D341Med (cell line): ENCODE results near the gene TTC3.

Source experiments
- DNase-seq: peaks from one replicate; pipeline ENCODE4 v3.0.0; 2012; ENCODE audit warnings: low spot score

TTC3 gene

DNA sequence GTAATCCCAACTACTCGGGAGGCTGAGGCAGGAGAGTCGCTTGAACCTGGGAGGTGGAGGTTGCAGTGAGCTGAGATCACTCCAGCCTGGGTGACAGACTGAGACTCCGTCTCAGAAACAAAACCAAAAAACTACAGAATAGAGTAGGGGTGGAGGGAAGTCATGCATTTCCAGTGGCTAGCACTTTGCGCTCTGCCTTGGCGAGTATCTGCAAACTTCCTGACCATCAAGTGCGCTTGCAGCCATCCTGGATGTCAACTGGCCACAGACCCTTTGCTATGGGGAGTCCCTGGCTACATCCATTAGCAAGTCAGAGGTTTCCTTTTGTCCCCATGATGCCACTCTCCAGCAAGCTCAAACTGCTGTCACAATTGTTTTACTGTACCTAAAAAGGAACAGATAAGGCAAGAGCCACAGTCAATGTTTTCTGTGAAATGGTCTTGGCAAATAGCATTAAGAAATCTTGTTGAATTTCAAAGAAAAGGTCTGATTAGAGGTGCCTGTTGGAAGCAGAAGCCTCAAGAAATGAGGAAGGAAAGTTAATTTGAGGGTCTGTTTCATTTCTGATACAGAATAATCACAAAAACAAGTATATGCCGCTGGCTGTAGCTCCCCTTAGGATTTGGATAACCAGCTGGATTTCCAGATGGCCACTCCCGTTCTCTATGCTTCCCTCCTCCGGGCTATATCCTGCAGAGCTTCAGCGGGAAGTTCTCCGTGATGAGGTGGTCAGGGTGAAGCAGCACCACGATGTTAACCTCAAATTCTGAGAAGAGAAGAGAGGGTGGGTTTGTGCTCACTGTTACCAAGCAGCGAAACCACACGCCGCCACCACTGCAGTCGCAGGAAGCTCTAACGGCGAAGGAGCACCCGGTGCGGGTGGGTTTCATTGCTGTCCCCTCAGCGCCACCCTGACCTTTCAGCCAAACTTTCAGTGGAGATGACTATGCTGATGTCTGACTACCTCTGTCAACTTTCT is 152.1 kb downstream of the TTC3 start:
- no peak for DNase-seq

DNA sequence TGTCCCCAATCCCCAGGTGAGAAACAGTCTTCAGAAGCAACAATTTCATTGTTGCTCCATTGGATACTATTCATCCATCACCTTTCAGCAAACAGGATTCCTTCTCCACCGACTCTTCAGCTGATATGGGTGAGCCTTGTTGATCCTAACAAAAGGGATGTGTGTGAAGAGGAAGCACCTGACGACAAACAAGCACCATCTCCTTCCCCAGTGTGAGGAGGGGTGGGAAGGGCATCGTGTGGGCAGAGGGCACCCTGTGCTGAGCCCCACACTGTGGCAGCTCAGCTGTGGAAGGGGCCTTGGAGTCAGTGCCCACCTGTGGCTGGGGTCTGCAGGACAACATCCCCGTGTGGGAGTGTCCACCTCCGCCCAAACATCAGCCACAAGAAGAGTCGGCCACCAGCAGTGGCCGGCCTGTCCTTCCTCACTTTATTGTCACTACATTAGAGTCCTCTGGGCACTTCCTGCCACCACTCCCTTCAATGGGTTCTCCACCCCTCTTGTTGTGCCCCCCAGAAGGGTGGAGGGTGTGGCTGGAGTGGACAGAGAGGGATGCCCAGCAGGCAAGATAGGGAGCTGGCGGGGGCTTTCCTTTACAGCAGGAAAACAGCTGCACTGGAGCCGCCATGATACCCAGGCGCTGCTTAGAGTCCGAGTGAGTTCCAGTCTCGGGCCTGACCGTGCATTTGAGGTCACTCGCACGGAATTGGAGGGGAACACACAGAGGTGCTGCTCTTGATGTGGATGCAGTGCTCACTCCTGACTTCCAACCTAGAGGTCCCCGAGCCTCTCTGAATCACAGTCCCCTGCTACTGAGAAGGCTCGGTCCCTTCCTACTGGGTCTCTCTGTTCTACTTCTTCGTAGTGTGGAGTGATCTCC is 153.2 kb downstream of the TTC3 start:
- DNase-seq, result no peak

DNA sequence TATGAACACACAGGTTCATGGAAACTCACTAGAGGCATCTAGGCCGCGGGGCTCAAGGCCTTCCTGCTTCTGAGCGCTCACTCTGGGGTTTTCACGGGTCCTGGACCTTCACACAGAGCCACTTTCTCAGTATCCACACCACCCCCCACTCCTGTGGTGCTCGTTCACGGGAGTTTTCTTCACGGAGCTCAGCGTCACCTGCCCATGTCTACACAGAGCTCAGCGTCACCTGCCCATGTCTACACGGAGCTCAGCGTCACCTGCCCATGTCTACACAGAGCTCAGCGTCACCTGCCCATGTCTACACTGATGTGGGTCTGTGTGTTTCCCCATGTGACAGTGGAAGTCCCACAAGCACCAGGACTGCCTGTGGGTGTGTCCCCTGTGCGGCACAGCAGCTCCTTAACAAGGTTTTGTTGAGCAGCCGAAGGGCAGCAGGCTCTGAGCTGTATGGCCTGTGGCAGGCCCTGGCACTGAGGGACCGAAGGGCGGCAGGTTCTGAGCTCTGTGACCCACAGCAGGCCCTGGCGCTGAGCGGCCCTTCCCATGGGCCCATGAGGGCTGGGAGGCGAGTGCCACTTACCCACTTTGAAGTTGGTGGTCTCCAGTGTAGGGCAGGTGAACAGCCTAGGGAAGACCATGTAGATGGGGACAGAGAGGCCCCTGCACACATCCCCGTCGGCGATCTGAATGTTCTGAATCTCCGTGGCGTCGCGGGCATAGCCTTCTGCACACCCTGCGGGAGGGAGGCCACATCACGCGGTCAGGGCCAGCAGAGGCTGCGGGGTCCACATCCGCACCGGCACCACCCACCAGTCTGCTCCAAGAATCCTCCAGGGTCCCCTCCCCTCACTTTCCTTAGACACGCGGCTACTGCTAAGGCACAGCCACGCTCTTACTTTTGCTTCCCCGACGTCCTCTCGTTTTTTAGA is 154.3 kb downstream of the TTC3 start:
- DNase-seq, result no peak

DNA sequence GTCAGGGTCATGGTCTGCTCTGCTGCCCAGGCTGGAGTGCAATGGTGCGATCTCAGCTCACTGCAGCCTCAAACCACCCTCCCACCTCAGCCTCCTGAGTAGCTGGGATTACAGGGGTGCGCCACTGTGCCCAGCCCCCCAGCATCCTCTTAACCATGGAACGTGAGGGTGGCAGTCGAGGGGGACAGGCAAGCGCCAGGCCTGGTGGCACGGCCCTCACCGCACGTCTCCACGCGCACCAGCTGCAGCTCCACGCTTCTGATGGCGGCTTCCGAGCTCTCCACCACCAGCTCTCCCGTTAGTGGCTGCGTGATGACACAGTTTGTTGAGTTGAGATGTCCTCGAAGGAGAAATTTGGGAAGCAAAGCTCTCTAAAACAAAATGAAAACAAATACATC is 154.9 kb downstream of the TTC3 start:
- no peak for DNase-seq

DNA sequence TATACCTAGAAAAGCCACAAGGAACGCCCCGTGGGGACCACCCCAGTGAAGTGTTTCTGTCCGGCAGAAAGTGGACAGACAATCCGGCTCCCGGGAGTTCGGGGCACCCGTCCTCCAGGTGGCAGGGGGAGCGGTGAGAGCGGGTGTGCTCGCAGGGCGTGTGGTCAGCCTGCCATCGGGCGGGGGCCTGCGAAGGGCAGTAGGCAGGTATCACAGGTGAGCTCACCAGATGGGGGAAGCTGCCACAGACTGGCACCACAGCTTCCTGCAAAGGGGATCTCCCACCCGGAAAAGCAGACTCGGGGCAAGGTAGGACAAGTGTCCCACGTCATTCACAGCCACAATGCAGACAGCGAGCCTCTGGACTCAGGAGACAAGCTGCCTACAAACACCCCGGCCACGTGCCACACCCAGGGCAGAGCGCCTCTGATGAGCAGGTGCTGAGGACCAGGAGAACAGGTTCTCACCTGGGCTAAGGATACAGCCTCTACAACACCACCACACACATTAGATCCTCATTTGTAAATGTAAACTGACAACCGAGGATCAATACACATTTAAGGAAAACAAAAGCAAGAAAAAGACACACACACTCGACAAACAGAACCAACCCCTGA is 157.7 kb downstream of the TTC3 start:
- no peak for DNase-seq

DNA sequence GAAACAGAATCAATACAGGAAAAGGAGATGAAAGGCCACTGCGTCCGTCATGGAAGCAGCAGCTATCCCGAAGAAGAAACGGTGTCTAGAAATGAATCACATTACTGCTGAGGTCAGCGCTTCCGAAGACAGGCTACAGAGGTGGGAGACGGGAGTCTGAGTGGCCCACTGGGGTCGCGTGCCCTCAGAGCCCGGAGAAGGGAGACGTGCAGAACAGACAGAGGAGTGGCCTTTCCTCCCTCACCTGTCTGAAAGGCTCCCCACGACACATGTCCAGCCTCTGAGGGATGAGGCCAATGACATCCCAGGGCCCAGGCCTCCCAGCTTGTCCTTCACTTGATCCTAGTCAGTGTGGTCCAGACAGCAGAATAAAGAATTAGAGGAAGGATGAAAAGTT is 158.2 kb downstream of the TTC3 start:
- no peak for DNase-seq

DNA sequence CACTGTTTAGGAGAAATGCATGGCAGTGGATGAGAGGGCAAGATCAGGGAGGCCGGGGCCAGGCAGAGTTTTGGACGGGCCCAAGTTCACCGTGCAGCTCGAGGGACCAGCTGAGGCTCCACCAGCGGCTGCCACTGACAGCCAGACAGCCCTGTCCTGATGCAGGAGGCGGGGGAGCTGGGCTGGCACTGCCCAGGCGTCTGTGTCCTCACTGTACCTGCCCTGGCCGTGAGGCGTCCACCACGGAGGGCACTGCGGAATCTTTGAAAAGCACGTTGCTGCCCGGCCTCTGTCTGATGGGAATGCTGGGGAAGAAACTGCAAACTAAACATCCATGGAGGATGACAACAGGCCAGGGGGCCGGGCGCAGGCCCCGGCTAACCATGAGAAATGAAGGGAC is 158.6 kb downstream of the TTC3 start:
- no peak for DNase-seq

DNA sequence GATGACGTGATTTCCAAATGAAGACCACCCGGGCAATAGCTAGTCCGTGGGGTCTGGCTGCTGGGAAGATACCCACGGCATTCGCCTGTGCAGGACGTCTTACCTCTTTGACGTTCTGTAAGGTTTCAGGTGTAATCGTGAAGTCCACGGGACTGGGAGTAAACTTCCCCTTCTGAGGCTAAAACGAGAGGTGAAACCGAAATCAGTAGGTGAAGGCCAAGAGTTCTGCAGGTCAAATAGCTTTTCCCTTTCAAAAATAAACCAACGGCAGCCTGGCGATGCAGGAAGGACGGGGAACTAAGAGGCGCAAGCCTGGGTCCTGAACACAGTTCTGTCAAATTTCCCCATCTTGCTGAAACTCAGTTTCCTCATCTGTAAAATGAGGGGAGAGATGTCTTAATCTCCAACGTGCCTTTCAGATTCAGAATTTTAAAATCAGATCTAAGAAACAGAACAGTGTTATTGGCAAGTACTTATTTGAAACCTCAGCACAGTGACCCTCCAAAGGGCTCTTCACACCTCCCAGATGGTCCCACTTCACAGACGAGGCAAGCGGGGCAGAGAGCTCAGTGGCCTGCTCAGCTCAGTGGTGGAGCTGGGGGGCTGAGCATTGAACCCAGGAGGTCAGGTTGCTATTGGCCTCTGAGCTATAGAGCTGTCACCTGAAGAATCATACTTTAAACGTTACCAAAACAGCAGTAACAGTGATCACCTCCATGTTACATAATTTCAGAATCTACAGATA is 159.4 kb downstream of the TTC3 start:
- no peak for DNase-seq

DNA sequence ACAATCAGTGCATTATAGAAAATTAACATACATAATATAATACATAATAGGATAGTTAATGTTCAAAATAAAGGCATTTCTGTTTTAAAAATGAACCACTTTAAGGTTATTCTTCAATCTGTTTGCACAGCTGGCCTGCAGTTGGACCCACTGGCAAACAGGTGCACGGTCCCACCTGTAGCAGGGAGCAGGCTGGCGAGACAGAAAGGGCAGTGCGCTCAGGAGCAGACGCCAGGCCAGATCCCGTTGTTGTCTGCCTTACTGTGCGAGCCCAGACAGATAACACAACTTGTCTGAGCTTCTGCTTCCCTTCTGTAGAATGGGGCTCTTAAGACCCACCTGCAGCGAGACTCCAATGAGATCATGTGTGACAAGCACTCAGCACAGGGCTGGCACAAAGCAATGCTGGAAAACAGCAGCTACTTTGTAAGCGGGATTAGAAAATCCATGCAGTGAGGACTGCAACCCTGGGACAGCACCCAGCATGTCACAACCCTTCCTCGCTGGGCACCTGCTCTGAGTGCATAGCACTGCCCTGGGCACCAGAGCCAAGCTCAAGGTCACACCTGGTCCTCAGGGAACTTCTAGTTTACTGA is 160.6 kb downstream of the TTC3 start:
- no peak for DNase-seq

DNA sequence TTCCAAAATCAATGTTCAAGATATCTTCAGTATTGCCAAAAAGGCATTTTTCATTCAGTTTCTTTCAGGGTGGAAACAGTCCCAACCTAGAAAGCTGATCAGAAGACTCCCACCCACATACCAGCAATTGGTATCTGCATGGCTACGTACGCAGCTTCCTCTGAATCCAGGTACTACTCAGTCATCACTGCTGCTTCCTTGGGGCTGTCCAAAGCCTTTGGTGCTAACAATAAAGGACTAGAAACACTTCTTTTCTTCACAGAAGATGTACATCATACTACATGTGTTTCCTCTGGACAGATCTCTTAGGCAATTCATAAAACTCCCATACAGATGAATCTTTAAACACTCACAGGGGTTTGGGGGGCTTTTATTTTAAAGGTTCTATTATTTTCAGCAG is 164.3 kb downstream of the TTC3 start:
- DNase-seq, result no peak

DNA sequence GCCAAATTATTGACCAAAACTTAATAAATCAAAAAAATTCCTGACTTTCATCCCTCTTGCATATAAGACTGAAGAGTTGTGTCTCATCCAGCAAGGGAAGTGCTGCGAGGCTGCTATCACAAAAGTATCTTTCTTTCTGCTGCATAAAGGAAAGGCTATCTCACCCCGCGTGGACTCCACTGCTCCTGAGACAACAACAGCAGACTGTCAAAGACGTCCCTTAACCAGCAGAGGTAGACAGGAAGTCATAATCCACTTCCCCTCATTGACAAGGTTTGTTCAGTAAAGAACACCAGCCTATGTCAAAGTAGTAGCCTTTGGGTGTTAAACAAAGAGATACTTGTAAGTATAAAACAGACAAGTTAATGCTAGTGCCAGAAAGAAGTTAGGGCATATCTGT is 164.7 kb downstream of the TTC3 start:
- DNase-seq, result no peak

DNA sequence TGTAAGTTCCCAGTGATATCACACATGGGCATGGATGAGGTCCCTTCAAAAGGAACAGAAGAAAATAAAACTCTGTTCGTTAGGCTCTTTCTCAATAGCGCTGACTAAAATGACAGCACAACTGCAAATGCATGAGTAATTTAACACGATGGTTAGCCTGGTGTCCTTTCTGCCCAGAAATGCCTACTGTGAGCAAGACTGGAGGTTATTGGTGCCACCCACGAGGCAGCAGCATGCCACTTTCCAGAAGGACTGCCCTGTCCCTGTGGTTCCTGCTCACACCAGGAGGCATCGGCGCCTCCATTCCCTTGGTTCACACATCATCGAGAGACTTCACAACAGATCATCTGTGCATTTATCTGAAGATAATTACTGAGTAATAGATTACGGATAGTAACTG is 167.9 kb downstream of the TTC3 start:
- no peak for DNase-seq

DNA sequence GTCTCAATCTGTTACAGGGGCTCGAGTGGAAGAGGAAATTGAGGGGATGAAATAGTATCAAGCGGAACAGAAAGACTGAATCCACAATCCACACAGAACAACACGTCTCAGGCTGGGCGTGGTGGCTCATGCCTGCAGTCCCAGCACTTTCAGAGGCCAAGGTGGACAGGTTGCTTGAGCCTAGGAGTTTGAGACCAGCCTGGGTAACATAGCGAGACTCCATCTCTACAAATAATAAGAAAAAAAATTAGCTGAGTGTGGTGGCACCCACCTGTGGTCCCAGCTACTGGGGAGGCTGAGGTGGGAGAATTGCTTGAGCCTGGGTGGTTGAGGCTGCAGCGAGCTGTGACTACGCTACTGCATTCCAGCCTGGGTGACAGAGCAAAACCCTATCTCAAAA is 168.4 kb downstream of the TTC3 start:
- no peak for DNase-seq

DNA sequence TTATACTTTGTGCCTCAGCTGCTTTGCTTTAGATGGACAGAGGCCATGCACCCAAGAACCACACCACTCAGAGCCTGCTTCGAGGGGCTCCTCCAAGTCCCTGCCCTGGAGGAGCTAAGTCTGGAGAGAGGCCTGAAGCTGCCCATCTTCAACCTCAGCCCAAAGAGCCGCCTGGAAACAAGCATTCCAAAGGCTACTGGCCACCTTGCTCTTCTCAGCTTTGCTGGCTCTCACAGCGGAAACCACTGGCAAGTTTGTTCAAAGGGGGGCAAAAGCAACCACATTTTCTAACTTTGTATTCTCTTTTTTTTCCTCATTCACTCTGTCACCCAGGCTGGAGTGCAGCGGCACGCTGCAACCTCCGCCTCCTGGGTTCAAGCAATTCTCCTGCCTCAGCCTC is 170.9 kb downstream of the TTC3 start:
- no peak for DNase-seq

DNA sequence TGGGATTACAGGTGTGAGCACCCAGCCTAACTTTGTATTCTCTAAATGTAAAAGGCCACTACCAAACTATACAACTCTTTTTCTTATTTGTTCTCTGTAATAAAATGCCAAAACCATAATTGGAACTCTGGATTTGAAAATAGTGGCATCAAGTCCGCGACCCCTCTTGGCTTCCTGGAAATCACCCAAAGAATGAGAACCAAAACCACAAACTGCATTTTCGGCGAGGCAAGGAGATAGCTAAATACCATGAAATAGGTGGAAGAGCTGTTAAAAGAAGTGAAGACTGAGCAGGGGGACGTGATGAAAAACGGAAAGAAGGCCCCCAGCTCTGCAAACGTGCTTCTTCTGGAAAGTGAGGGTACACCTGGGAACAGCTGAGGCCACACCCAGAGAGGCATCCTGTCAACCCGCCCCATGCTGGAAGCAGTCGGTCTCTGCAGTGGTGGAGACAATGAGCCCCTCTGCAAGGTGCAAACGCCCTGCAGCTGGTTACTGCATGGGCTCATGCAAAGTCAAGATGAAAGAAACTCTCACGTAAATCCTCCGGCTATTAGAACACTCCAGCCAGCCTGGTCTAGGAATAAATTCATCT is 171.5 kb downstream of the TTC3 start:
- no peak for DNase-seq

DNA sequence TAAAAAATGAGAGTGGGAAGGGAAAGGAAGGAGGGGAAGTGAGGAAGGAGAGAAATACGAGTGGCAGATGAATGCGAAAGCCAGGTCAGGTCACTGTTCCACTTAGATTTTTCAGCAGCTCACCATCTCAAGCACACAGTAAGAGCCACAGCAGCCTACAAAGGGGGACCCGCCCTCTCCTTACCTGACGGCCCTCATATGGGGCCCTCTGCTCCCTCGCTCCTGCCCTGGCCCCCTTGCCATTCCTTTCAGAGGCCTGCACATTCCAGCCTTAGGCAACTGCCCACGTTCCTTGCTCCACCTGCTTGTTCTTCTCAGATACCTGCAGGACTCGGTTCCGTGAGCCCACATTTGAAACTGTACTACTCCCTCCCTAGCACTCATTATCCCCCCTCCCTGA is 172.1 kb downstream of the TTC3 start:
- DNase-seq, result no peak

DNA sequence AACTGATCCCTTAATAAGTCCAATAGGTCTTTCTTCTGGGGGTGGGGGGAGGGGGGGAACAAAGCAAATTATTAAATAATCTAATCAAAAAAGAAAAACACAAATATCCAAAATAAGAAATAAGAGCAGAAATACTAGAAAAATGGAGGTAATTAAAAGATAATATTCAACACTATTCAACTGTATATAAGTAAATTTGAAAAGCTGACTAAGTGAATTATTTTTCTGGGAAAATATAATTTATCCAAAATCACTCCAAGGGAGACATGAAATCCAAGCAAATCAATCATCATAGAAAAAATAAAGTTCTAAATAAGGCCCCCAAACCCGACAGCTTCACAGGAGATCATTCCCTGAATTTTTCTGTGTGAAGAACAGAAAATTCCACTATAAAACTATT is 175.2 kb downstream of the TTC3 start:
- DNase-seq, result no peak

DNA sequence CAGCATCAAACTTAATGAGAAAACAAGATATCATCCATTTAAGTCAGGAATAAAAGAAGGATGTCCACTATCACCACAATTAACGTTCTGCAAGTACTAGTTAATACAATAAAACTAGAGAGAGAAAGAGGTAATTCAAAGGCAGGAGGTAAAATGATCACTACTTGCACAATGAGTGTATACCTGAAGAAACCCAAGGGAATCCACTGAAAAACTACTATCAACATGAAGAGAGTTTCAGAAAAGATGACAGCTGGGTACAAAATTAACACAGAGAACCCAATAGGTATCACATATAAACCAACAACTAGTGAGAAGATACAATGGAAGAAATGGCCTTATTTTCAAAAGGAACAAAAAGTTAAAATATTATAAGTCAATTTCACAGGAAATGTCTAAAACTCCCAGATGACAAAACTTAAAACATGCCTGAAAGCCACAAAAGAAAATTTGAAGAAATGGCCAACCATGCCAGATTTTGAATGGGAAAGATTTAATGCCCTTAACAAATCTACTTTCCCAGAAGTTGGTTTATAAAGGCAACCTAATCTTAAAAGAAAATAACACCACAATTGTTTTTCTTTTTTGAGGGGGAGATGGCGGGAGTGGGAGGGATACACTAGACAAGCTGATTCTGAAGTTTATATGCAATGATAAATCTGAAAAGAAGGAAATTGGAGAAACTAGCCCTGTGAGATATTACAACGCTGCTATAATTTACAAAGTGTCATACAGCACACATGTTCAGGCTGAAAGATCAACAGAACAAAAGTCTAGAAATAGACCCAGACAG is 176.3 kb downstream of the TTC3 start:
- no peak for DNase-seq

DNA sequence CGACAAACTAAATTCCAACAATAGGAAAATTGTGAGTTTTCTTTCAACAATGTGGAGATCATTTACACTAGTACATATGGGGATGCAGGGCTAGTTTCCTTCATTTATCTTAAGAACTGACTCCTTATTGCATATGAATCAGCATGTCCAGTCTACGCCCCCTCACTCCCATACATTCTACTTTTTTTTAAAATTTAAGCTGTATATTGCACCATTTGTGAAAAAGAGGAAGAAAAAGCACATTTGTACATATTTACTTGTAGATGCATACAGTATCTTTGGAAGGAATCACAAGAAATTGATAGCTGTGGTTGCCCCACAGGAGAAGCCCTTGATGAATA is 178.2 kb downstream of the TTC3 start:
- DNase-seq, result no peak
